Activated naive CD4-positive, alpha-beta T cell treated with anti-CD3 and anti-CD28 coated beads, Interleukin-2, amount 50 U/mL, for 16 hours (primary cell): ENCODE results near the gene PDCD6IP.
"Not testable (repeated sequence)": the region's sequence is repeated elsewhere in the genome, so short reads cannot be mapped to it uniquely, and the experiment has no call there.

Experiments
- DNase-seq: peaks from one replicate; pipeline ENCODE4 v3.0.0-alpha.2; 2020

Gene PDCD6IP

GRCh38 chr3:33855884-33856546 lies 57.6 kb downstream of the PDCD6IP start:
- no peak for DNase-seq

DNA sequence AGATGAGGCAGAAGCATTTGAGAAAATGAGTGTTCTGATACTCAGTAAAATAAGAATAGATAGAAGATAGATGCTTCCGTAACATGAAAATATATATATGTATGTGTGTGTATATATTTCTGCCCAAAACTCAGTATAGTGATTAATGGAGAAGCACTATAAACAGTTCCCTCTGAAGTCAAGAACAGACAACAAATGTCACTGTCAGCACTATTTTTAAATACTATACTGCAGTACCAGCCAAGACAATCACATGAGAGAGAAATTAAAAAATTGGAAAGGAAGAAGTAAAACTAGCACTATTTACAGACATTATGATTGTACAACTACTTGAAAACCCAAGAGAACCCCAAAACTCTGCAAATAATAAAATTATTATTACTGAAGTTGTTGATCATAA lies 59.3 kb downstream of the PDCD6IP start:
- DNase-seq, result not testable (repeated sequence)

DNA sequence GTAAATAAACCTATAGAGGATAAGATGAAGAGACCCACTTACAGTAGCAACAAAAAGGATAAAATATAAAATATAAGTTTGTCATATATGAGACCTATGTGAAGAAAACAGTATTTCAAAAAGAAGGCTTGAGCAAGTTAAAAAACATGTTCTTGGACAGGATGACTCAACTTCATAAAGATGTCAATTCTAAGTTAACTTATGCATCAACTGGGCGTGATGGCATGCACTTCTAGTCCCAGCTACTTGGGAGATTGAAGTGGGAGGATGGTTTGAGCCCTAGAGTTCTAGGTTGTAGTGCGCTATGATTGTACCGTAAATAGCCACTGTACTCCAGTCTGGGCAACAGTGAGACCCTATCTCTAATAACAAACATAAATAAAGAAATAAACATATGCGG lies 59.7 kb downstream of the PDCD6IP start:
- no peak for DNase-seq

DNA sequence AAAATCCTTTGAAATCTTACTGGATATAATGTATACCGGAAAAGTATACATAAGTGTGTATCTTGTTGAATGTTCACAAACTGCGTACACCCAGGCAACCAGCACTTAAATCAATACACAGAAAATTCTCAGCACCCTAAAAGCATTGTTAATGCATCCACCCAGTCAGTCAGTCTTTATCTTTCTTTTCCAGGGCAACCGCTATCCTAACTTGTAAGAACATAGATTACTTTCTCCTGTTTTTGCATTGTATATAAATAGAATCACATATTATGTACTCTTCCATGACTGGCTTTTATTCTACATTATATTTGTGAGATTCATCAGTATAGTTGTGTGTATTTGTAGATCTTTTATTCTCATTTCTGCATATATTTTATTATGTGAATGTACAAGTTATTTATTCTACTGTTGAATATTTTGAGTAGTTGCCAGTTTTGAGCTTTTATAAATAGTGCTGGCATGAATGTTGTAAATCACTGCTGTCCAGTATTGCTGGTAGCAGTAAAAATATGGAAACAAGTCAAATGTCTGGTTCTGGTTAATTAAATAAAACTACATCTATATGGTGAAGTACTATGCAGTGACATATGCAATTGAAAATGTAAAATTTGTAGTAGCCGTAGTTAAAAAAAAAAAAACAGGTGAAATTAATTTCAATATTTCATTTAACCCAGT lies 62.1 kb downstream of the PDCD6IP start:
- DNase-seq, result no peak

DNA sequence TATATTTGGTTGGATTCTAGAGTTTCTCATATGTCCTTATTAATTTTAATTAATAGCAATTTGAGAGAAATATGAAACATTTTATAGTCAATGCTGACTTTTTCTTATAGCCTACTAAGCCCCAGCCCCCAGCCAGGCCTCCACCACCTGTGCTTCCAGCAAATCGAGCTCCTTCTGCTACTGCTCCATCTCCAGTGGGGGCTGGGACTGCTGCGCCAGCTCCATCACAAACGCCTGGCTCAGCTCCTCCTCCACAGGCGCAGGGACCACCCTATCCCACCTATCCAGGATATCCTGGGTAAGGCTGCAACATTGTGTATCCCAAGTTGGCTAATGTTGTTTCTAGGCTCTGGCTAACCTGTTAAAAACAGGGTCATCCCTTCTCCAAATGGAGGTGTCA lies 66.7 kb downstream of the PDCD6IP start:
- DNase-seq, result no peak

DNA sequence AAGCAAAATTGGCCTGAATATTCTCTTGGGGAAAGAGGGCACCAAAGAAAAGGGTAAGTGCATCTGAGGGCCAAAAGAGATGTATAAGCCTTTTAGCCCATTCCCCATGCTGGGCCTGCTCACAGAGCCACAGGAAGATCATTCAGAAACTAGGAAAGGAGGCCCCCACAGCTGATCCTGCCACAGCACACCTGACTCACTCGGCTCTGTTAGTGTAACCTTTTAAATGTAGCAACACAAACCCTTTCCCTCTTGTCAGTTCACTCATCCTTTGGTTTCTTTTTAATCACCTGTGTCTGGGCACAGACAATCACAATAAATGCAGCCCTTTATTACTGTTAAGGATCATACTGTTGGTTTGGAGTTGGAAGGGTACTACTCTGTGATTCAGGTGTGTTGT lies 69.9 kb downstream of the PDCD6IP start:
- DNase-seq, result no peak

- DNase-seq, result no peak
Measured at GRCh38 chr3:33869977-33870376, 71.5 kb downstream of the PDCD6IP start.

- no peak for DNase-seq
Measured at GRCh38 chr3:33874815-33875214, 76.4 kb downstream of the PDCD6IP start.

DNA sequence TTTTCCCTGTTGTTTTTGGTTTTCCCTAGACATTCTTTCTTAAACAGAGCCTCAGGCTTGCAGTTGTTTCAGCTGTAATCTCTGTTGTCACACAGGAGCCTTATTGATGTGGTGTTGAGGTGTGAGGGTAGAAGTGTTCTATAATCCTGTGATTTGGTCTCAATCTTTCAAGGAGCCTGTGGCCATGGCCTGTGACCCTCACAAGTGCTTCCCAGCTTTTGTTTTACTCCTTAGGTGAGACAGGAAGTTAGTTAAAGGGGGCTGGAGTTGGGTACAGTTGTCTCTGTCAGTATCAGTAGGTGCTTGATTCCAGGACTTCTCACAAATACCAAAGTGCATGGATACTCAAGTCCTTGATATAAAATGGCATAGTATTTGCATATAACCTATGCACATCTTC lies 77.2 kb downstream of the PDCD6IP start:
- DNase-seq, result no peak

- DNase-seq, result no peak
Measured at GRCh38 chr3:33877187-33877586, 78.8 kb downstream of the PDCD6IP start.

- no peak for DNase-seq
Measured at GRCh38 chr3:33879540-33879939, 81.1 kb downstream of the PDCD6IP start.

DNA sequence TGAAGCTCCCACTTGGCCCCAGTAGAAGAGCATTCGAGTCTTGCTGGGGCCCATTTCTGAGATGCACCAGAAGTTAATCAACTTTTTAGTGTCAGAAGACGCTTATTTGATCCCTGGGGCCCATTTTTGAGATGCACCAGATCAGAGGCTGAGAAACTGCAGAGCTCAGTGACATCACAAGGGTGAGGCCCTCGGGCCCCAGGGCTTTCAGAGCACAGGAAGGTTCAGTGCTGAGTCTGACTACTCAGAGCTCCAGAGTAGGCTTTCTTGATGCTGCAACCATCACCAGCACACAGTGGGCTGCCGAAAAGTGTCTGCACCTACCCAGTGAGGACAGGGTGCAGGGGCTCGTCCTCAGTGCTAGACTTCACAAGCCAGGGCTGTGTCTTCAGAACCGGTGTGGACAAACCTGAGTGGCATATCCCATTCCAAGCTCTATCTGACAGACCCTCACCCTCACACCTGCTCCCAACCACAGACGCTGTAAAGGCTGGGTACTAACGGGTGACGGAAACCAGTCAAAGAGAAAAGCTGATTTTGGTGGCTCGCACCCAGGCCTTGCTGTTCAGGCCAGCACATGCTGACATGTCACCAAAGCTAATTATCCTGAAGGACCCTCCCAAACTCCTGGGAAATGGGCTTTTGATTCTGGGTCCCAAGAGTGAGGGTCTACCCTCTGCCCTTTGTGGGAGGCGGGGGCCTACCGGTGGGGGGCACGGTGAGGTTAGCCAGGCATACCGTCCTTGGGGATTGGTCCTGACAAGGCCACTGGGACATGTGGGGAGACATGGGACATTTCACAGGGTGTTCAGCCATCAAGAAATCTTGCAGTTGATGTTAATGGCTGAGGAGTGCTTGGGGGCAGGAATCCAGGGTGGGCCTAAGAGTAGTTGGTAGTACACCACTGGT lies 83.0 kb downstream of the PDCD6IP start:
- DNase-seq, result no peak

DNA sequence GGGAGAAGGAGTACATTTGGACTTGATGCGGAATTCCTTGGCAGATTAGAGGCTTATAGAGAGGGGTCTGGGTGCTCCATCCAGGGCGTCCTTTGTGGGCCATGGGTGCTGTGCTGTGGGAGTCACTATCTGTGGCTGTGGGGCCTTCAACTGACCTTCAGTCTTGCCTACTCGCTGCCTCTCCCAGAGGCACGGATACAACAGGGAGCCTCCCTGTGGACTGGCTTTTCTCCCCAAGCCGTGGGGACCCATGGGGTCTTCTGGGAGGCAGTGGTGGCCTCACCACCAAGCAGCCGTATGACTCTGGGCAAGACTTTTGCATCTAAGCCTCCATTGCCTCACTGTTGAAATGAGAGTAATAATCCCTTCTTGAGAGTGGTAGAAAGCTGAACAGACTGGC lies 83.9 kb downstream of the PDCD6IP start:
- no peak for DNase-seq

- no peak for DNase-seq
Measured at GRCh38 chr3:33883538-33883950, 85.1 kb downstream of the PDCD6IP start.

DNA sequence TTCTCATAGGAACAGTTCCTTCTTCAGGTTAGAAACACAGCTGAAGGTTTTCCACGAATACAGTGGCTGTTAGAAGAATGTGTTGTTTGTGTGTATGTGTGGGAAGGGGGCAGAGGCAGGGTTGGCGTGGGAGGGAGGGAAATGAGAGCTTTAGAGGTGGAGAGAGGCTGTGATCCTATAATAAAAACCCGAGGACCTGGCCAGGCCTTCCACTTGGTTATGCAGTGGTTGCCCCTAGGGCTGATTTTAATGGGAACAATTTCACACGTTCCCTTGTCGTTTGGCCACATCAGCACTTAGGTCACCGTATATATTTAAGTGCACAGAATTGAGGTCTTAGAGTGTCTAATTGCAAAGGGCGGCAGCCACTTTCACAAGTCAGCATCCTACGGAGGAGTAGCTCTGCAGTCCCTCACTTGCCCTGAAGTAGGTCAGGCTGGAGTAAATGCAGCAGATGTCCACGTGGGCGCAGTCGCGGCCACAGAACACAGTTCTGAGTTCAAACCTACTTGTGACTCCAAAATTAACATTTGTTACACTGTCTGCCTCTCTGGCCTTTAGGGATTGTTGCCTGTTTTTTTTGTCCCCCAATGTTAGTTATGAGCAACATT lies 85.6 kb downstream of the PDCD6IP start:
- DNase-seq, result no peak

GRCh38 chr3:33884701-33885100 lies 86.3 kb downstream of the PDCD6IP start:
- no peak for DNase-seq

DNA sequence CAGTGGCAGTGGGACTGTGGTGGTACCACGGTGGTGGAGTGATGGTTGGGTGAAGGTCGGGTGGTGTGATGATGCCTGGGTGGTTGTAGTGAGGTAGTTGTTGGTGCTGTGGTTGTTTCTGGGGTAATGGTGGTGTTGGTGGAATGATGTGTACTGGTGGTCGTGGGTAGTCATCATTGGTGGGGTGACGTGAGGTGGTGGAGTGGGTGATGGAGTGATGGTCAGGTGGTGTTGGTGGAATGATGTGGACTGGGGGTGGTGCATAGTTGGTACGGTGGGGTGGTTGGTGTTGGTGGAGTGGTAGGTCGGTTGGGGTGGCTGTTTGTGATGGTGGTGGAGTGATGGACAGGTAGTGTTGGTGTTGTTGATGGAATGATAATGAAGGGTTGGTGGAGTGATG lies 87.1 kb downstream of the PDCD6IP start:
- DNase-seq, result no peak

- DNase-seq, result no peak
Measured at GRCh38 chr3:33886015-33886414, 87.6 kb downstream of the PDCD6IP start.

- DNase-seq, result no peak
Measured at GRCh38 chr3:33887478-33887877, 89.0 kb downstream of the PDCD6IP start.

- DNase-seq, result no peak
Measured at GRCh38 chr3:33889394-33890039, 91.1 kb downstream of the PDCD6IP start.

DNA sequence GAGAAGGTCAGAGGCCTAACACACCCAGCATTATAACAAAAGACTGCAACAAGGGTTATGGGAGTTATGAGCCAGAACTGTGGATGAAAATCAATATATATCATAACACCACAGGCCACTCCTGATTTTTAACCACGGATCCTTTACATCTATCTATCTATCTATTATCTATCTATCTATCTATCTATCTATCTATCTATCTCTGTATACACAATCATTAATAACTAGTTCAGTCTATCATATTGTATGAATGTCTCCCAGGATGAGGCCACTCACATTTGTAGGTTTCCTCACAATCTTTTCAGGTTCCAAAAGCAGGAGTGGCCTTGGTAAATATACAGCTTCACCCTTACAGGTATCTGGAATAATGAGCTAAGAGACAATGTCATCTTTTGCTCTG lies 94.2 kb downstream of the PDCD6IP start:
- no peak for DNase-seq

DNA sequence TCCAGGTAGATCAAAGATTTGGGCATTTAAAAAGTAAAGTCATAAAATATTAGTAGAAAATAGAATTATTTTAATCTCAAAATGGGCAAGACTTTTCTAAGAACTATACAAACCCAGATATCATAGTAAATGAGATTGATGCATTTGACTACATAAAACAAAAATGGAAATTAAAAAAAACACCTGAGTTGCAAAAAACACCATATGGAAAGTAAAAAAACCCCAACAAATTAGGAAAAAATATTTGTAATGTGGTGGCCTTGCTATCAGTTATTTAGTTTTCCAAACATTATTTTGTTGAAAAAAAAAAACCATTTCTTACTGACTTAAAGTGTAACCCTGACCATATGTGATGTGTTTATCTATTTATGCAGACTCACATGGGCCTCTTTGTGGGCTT lies 97.2 kb downstream of the PDCD6IP start:
- DNase-seq, result no peak

DNA sequence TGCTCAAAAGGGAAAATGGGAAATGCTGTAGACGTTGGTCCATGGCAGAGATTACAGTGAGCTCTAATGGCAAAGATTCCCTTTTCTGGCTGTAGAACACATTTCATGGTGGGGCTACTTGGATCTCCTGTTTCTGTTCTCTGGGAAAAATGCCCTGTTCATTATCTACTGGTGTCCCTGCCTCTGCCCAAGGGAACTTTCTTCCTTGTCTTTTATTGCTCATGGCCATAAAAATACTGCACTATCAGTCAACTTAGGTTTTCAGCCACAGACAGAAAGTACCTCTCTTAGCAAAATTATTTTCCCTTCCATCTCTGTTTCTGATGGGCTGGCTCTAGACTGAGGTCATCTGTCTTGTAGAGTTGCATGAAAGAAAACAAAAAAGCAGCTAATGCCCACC lies 98.9 kb downstream of the PDCD6IP start:
- DNase-seq, result no peak
